Epithelial cell of prostate (primary cell): Measurements from ENCODE around the gene ALDH18A1.
A peak's percentile ranks its signal among the peaks of the same experiment; 100 is the strongest.
"Not testable (repeated sequence)": the region's sequence is repeated elsewhere in the genome, so short reads cannot be mapped to it uniquely, and the experiment has no call there.

ENCODE experiments used
- DNase-seq: peaks from one replicate; pipeline ENCODE4 v3.0.0-alpha.2; 2011; ENCODE audit warnings: low read depth, low spot score
- H3K27ac ChIP-seq: fragments of 450-650 bp; 2 replicates; pipeline ENCODE4 v1.5.1; 2017; ENCODE audit warnings: mild to moderate bottlenecking

ALDH18A1 gene

DNA sequence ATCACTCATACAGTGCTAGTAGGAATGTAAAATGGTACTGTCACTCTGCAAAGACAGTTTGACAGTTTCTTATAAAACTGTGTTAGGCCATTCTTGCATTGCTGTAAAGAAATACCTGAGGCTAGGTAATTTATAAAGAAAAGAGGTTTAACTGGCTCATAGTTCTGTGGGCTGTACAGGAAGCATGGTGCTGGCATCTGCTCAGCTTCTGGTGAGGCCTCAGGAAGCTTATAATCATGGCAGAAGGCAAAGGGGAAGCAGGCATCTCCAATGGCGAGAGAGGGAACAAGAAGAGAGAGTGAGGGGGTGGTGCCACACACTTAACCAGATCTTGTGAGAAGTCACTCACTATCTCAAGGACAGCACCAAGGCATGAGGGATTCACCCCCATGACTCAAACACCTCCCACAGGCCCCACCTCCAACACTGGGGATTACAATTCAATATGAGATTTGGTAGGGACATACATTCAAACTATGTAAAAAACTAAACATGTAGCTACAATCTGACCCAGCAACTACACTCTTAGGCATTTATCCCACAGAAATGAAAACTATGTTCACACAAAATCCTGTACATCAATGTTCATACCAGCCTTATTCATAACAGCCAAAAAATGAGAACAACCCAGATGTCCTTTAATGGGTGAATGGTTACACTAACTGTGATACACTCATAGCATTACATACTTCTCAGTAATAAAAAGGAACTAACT, 5.0 kb downstream of the ALDH18A1 start:
- H3K27ac ChIP-seq, result no peak overlapping the region
- no peak for DNase-seq

DNA sequence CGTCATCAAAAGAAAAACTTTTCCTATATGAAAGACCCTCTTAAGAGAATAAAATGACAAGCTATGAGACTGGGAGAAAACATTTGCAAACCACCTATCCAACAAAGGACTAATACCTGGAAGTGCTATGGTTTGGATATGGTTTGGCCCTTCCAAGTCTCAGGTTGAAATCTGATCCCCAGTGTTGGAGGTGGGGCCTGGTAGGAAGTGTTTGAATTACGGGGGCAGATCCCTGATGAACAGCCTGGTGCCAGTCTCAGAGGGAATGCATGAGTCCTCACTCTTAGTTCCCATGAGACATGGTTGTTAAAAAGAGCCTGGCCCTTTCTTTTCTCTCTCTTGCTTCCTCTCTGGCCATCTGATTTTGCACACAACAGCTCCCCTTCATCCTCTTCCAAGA, 6.3 kb downstream of the ALDH18A1 start:
- no peak for DNase-seq
- H3K27ac ChIP-seq, result no peak overlapping the region

DNA sequence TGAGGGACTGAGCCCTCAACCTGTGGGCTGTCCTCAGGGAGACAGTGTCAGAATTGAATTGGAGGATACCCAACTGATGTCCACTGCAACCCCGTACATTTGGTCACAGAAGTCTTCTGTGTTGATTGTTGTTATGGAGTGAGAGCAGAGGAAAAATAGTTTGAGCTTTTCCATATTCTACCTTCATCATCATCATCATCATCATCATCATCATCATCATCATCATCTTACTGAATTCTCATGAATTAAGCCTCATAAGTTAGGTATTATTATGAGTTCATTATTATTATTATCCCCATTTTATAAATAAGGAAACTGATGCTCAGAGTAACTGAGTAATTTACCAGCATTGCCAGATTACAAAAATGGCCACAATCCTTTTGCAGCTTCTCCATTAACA, 8.4 kb downstream of the ALDH18A1 start:
- H3K27ac ChIP-seq, result no peak overlapping the region
- no peak for DNase-seq

DNA sequence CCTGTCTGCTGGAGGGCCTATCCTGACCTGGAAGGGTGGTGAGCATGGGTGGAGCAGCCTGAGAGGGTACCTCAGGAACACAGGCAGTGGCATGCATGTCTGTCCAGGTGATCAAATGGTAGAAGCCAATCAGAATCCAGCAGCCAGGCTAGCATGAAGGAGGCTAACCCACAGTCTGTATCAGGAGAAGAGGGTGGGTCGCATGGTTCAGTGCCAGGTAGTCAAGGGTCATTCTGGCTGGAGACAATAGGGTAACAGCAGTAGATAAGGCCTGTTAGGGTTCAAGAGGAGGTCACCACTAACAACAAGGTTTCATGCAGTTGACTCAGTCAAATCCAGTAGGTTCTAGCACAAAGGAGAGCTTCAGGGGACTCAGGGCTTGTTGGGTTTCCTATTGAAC, 10.4 kb downstream of the ALDH18A1 start:
- H3K27ac ChIP-seq, result no peak overlapping the region
- DNase-seq, result no peak

DNA sequence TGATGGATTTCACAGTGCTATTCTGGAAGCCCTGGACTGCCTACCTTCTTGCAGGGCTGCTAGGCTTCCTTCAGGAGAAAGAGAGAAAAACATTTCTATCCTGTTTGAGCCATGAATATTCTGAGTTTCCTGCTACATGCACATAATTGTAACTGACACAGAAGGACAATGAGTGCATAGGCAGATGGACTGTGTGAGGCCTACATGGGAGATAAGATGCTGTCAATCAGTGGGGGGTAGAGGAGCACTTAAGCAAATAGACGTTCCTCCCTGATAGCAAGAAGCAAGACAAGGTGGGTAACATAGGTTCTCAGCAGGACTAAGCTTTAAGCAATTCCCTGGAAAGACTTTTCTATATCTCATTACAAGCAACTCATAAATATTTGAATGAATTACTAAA, 11.6 kb downstream of the ALDH18A1 start:
- H3K27ac ChIP-seq, result no peak overlapping the region
- DNase-seq, result no peak

DNA sequence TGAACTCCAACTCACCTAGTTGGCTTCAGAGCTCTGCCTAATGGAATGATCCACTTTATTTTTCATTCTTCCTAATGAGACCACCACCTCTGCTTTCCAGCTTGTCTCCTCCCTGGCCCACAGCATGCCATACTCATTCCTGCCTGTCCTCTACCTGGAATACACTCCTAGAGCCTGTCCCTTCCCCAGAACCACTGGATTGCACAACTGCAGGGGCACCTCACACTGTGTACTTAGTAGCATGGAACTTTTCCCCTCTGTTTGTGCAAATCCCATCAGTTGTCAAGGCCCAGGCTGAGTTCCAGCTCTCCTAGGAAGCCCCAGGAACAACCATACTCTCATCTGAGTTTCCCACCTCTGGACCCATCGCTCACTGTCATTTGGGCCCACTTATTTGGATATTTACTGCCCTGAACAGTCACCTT, 15.6 kb downstream of the ALDH18A1 start:
- no peak for DNase-seq
- no peak overlapping the region for H3K27ac ChIP-seq

DNA sequence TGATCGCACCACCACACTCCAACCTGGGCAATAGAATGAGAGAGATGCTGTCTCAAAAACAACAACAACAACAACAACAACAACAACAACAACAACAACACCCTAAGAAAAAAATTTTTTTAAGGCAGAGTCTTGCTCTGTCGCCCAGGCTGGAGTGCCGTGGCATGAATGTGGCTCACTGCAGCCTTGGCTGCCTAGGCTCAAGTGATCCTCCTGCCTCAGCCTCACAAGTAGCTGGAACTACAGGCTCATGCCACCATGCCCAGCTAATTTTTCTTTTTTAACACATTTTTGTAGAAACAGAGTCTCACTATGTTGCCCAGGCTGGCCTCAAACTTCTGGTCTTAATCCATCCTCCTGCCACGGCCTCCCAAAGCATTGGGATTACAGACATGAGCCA, 18.6 kb downstream of the ALDH18A1 start:
- DNase-seq, result no peak
- no peak overlapping the region for H3K27ac ChIP-seq

DNA sequence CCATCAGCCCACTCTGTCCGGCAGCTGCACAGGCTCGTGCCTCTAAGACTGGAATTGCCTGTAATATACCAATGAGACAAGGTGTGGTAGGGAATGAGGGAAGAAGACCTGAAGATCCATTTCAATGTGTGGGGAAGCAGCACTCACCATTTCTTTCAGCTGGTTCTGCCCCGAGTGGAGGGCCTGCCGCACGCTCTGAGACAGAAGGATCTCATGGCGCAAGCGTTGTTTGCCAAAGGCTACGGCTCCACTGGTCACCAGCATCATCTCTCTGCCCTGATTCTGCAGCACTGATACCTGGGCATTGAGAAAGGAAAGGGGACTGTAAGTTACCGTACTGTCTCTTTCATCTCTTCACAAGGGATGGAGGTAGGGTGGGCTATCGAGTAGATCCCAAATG, 19.4 kb downstream of the ALDH18A1 start:
- no peak overlapping the region for H3K27ac ChIP-seq

DNA sequence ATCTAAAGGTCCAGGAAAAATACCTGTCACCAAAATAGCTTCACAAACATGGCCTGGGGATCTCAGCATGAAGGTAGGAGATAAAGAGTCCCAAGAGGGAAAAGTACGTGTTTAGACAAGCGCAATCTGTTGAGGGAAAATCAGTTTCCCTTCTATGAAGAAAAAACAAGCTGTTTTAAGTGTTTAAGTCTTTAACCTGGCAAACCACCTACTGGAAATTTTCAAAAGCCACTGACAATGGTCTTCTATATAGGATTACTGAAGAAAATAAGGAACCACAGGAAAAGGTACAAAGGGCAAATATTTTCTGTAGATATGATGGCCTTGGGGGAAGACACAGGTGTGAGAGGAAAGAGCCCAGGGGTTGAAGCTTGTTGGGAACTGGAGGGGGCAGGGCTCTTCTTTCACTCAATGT, 21.2 kb downstream of the ALDH18A1 start:
- no peak overlapping the region for H3K27ac ChIP-seq

More for the DNA sequence above, 19.4 kb downstream of the ALDH18A1 start:
- no peak for DNase-seq

DNA sequence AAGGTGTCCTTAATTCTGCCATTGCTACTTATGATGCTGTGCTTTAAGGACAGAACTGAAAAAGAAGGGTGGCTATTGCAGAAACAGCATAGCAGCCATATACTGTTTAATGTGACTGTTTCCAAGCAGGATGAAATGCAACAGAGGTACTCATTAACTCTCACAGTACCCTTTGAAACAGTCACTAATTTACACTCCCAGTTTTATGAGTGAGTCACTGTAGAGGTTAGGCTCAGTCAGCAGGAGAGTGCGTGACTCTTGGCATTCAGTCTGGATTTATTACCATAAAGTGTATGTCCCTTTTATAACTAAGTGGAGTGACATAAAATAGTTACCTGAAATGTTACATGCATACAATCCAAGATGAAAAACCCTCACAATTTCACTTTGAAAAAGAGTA, 27.7 kb downstream of the ALDH18A1 start:
- H3K27ac ChIP-seq, result no peak overlapping the region
- DNase-seq, result no peak

More for the DNA sequence above, 21.2 kb downstream of the ALDH18A1 start:
- DNase-seq, result no peak

DNA sequence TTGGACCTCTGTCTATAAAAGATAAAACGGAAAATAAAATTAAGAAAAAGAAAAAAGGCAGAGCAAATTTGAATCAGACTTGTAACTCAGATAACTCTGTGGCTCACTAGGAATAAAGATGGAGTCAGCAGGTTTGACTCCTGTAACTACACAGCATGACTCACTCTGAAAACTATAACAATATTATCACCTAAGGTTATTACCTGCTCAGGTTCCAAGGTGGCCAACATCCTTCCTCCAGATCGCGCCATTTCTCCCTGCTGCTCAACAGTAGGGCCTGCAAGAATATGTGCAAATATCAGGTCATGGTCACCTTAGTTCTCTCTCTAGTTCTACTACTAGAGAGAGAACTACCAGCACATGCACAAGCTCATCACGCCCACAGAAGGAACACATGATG, 30.0 kb downstream of the ALDH18A1 start:
- DNase-seq, result no peak

DNA sequence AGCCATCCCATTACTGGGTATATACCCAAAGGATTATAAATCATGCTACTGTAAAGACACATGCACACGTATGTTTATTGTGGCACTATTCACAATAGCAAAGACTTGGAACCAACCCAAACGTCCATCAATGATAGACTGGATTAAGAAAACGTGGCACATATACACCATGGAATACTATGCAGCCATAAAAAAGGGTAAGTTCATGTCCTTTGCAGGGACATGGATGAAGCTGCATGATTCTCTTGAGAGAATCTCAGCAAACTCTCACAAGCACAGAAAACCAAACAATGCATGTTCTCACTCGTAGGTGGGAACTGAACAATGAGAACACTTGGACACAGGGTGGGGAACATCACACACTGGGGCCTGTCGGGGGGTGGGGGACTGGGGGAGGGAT, 36.1 kb downstream of the ALDH18A1 start:
- not testable (repeated sequence) for H3K27ac ChIP-seq, DNase-seq

More for the DNA sequence above, 30.0 kb downstream of the ALDH18A1 start:
- no peak overlapping the region for H3K27ac ChIP-seq

DNA sequence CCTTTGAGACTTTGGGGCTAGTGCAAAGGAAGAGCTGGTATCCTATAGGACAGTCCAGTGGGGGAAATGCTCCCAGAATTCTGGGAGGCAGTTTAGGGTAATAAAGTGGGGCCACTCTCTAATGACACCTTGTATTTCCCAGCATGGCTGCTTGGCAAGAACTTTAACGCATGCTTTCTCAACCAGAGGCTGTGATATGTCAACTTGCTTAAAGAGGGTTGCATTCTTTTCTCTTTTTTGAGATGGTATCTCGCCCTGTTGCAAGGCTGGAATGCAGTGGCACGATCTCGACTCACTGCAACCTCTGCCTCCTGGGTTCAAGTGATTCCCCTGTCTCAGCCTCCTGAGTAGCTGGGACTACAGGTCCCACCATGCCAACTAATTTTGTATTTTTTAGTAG, 38.4 kb downstream of the ALDH18A1 start:
- no peak for DNase-seq

DNA sequence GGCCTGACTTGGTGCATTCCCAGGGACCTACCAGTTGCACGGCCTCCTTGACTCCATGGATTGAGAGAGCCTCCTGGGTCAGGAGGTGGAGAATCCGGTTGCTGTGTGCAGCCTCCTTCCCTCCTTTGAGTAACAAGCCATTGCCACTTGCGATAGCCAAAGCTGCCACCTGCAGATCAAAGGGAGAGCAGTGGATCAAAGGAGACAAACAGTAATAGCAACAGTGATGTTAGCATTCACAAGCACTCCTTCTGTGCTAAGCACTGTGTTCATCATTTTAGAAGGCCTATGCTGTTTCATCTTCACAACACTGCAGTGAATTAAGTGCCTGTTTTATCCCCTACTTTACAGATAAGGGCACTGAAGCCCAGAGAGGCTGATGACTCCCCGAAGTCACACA, 40.1 kb downstream of the ALDH18A1 start:
- no peak for DNase-seq

More for the DNA sequence above, 38.4 kb downstream of the ALDH18A1 start:
- no peak overlapping the region for H3K27ac ChIP-seq

DNA sequence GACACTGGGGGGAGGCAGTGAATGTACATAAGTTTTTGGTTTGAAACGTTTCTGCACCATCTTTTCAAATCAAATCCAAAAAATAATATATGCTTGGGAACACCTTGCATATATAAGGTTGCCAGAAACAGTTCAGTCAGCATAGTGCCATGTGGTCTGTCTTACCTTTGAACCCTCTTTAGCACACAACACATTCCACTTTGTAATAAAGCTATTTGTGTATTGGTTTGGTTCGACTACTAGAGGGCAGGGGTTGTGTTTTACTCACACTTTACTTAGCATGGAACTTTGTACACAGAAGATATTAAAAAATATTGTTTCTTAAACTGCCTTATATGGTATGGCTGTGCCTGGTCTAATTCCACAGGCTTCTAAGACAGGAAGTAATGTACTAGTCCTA, 43.2 kb downstream of the ALDH18A1 start:
- H3K27ac ChIP-seq, result no peak overlapping the region
- no peak for DNase-seq

More for the DNA sequence above, 40.1 kb downstream of the ALDH18A1 start:
- no peak overlapping the region for H3K27ac ChIP-seq

DNA sequence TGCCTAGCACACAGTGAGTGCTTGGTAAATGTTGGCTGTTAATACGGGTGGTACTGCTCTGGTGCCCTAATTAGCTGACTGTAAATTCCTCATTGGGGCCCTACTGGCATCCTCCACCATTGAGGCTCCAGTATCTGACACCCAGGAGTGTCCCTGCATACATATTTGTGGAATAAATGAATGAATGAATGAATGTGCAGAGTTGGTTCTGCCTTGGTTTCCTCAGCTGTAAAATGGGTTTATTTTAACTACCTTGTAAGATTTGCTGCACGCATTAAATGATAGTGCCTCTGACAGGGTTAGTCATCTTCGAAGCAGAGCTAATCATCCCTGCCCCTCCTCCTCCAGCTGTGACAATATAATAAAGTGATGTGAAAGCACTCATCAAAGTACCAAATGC, 45.8 kb downstream of the ALDH18A1 start:
- H3K27ac ChIP-seq, result no peak overlapping the region
- no peak for DNase-seq

DNA sequence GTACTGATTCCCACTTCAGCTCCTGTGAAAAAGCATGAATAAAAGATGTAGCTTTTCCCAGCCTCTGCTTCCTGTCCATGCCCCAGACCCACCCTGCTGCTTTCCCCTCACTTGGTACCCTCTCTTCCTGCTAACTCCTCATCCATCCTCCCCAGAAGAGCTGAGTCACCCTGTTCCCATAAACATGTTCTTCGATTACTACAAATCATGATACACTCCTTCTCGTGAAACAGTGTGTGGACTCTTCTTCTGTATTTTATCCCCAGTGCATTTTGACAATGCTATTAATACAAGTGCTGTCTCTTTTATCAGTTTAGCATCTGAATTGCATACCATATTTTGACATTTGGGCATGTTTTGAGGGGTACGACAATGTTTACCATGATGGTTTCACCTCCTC, 49.6 kb downstream of the ALDH18A1 start:
- H3K27ac ChIP-seq, result no peak overlapping the region
- DNase-seq, result no peak

DNA sequence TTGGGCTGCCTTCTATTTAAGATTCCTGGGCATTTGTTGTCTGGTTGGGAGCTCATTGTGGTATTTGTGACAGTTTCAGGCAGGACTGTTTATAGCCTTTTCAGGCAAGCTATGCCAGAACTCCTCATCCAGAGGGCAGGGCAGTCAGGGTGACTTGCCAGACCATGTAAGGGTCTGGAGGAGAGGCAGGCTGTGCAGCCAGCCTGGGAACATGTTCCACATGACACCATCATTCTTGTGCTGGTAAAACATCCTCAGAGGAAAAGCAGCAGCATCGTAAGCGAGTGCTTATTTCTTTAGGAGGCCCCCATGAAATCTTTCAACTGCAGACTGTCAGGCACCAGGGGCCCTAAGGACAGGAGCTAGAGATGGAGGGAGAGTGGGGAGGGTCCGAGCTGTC, 51.3 kb downstream of the ALDH18A1 start:
- no peak for DNase-seq
- no peak overlapping the region for H3K27ac ChIP-seq

DNA sequence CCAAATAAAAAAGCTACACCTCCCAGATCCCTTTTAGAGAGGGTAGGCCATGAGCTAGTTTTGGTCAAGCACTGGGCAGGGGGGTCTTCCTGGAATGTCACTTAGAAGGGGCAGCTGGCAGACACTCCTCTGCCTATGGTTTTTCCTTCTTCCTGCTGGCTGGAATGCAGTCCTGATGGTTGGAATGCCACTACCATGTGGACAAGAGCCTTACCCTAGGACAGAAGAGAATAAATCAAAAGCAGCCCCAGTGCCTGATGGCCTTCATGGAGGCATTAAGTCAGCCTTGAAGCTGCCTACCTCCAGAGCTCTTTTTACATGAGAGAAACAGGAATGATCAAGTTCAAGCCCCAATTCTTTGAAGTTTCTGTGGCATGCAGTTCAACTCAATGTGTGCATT, 51.9 kb downstream of the ALDH18A1 start:
- DNase-seq, result no peak
- no peak overlapping the region for H3K27ac ChIP-seq

DNA sequence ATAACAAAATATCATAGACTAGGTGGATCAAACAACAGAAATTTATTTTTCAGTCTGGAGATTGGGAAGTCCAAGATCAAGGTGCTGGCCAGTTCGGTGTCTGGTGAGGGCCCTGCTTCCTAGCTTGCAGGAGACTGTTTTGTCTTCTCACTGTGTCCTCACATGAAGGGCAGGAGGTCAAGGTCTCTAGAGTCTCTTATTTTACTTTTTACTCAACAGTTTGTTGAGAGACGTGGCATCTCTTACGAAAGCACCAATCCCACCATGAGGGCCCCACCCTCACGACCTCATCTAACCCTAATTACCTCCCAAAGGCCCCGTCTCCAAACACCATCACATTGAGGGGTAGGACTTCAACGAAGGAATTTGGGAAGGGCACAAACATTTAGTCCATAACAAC, 54.1 kb downstream of the ALDH18A1 start:
- no peak overlapping the region for H3K27ac ChIP-seq

DNA sequence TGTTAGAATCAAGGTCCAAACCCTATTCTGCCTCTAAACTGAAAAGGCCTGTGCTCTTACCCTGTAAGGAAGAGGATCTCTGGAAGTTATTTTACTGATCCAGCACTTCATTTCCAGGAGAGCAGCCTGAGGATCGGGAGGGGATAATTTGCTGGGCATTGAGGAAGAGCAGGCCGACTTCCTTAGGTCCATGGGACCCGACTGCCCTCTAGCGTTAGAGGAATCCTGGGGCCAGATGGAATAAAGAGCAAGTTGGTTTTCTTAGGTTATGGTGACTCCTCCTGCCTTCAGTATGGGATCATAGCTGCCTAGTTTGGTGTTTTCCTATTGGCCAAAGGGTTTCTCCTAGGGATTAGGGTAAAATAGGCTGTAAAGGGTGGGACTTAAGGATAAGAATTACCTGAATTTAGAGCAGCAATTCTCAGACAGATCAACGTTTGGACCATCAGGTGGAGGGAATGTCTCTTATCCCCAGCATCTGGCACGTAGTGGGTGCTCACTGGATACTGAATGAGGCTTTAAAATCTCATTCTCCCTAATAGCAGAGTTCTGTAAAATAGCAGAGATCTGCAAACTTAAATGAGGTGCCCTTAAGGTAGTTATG, 55.3 kb downstream of the ALDH18A1 start:
- H3K27ac ChIP-seq, result no peak overlapping the region
- DNase-seq, result peak; percentile 33

More for the DNA sequence above, 54.1 kb downstream of the ALDH18A1 start:
- no peak for DNase-seq

DNA sequence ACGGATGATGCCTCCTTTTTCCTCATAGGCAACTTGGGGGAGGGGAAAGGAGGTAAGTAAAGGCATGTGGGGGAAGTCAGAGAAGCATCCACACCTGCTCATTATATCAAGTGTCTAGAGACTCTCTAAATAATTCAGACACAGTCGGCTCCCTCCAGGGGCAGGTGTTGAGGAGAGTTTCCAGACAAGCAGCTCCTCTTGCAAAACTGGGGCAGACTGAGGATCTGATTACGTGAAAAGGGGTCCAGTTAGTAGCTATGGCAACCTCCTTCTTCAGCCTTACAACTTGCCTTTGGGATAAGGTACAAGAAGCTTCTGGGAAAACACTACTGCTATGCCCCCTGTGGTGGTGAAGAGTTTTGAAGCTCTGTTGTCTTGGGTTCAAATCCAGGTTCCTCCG, 56.4 kb downstream of the ALDH18A1 start:
- no peak overlapping the region for H3K27ac ChIP-seq
- DNase-seq, result no peak
